H9 (cell line): ENCODE measurements around the gene HORMAD2. TPM values are rescaled to one million over a fixed set of nuclear protein-coding genes. Genes with fewer than 3 reads are reported as not detected.

Source experiments
- DNase-seq: peaks from one replicate; pipeline ENCODE4 v3.0.0-alpha.2; 2017
- H2AFZ ChIP-seq: one replicate; pipeline ENCODE4 v1.6.1; 2013; ENCODE audit warnings: mild to moderate bottlenecking, low read length, control low read depth, moderate library complexity
- H2AK5ac ChIP-seq: 2 replicates; pipeline ENCODE4 v1.6.1; 2013; ENCODE audit warnings: low read length, control low read depth, mixed read lengths; ENCODE audit not compliant: insufficient read length
- H2BK120ac ChIP-seq: one replicate; pipeline ENCODE4 v1.6.1; 2013; ENCODE audit warnings: low read depth, mild to moderate bottlenecking, low read length, control low read depth, inconsistent platforms; ENCODE audit not compliant: poor library complexity, severe bottlenecking
- H2BK12ac ChIP-seq: 2 replicates; pipeline ENCODE4 v1.6.1; 2013; ENCODE audit warnings: low read length, control low read depth, mixed read lengths, low read depth; ENCODE audit not compliant: insufficient read length
- H2BK15ac ChIP-seq: 2 replicates; pipeline ENCODE4 v1.6.1; 2013; ENCODE audit warnings: low read depth, low read length, control low read depth
- H2BK20ac ChIP-seq: one replicate; pipeline ENCODE4 v1.6.1; 2013; ENCODE audit warnings: low read depth, mild to moderate bottlenecking, low read length, control low read depth, inconsistent platforms; ENCODE audit not compliant: poor library complexity, severe bottlenecking
- H2BK5ac ChIP-seq: 2 replicates; pipeline ENCODE4 v1.6.1; 2013; ENCODE audit warnings: low read length, control low read depth, mixed read lengths; ENCODE audit not compliant: insufficient read length
- H3K14ac ChIP-seq: 2 replicates; pipeline ENCODE4 v1.6.1; 2013; ENCODE audit warnings: low read length, control low read depth; ENCODE audit not compliant: insufficient read depth
- H3K18ac ChIP-seq: 2 replicates; pipeline ENCODE4 v1.6.1; 2013; ENCODE audit warnings: low read depth, mild to moderate bottlenecking, mixed read lengths, low read length, control low read depth; ENCODE audit not compliant: insufficient read length
- H3K23ac ChIP-seq: 2 replicates; pipeline ENCODE4 v1.6.1; 2013; ENCODE audit warnings: low read length, control low read depth, mixed read lengths, low read depth; ENCODE audit not compliant: insufficient read length
- H3K23me2 ChIP-seq: 2 replicates; pipeline ENCODE4 v1.6.1; 2013; ENCODE audit warnings: low read depth, mild to moderate bottlenecking, mixed read lengths, low read length, control low read depth; ENCODE audit not compliant: insufficient read length, poor library complexity, severe bottlenecking
- H3K27ac ChIP-seq: 2 replicates; pipeline ENCODE4 v1.5.1; 2013; ENCODE audit warnings: low read length, control low read depth, mixed read lengths, low read depth; ENCODE audit not compliant: insufficient read length
- H3K27me3 ChIP-seq: 2 replicates; pipeline ENCODE4 v1.6.1; 2013; ENCODE audit warnings: low read length, control low read depth, inconsistent platforms; ENCODE audit not compliant: insufficient read depth
- H3K4ac ChIP-seq: 2 replicates; pipeline ENCODE4 v1.6.1; 2013; ENCODE audit warnings: low read depth, mild to moderate bottlenecking, control low read depth, inconsistent platforms, low read length, moderate library complexity
- H3K4me1 ChIP-seq: 2 replicates; pipeline ENCODE4 v1.6.1; 2013; ENCODE audit warnings: low read length, control low read depth, inconsistent platforms; ENCODE audit not compliant: insufficient read depth
- H3K4me2 ChIP-seq: 2 replicates; pipeline ENCODE4 v1.6.1; 2013; ENCODE audit warnings: low read length, control low read depth, mixed read lengths; ENCODE audit not compliant: insufficient read length, insufficient read depth
- H3K56ac ChIP-seq: 2 replicates; pipeline ENCODE4 v1.6.1; 2013; ENCODE audit warnings: low read depth, mild to moderate bottlenecking, mixed read lengths, low read length, control low read depth; ENCODE audit not compliant: insufficient read length
- H3K79me1 ChIP-seq: 2 replicates; pipeline ENCODE4 v1.6.1; 2013; ENCODE audit warnings: low read depth, mild to moderate bottlenecking, moderate library complexity, low read length, control low read depth, inconsistent platforms; ENCODE audit not compliant: insufficient read depth, poor library complexity, severe bottlenecking
- H3K79me2 ChIP-seq: 2 replicates; pipeline ENCODE4 v1.6.1; 2013; ENCODE audit warnings: low read length, control low read depth, inconsistent platforms; ENCODE audit not compliant: insufficient read depth
- H3K9ac ChIP-seq: 2 replicates; pipeline ENCODE4 v1.6.1; 2013; ENCODE audit warnings: low read length, control low read depth, mixed read lengths; ENCODE audit not compliant: insufficient read length; ENCODE audit errors: extremely low read depth
- H3K9me3 ChIP-seq: one replicate; pipeline ENCODE4 v1.6.1; 2013; ENCODE audit warnings: low read depth, low read length, inconsistent platforms; ENCODE audit not compliant: control insufficient read depth
- H3T11ph ChIP-seq: one replicate; pipeline ENCODE4 v1.6.1; 2013; ENCODE audit warnings: mild to moderate bottlenecking, low read length, control low read depth, inconsistent platforms
- H4K20me1 ChIP-seq: one replicate; pipeline ENCODE4 v1.6.1; 2013; ENCODE audit not compliant: control insufficient read depth, insufficient read length, insufficient read depth
- H4K5ac ChIP-seq: 2 replicates; pipeline ENCODE4 v1.6.1; 2013; ENCODE audit warnings: low read depth, mild to moderate bottlenecking, mixed read lengths, low read length, control low read depth; ENCODE audit not compliant: insufficient read length
- H4K8ac ChIP-seq: replicated peaks from 2 replicates; pipeline ENCODE4 v1.6.1; 2013; ENCODE audit warnings: low read length, control low read depth, mixed read lengths, low read depth; ENCODE audit not compliant: insufficient read length
- H4K91ac ChIP-seq: 2 replicates; pipeline ENCODE4 v1.6.1; 2013; ENCODE audit warnings: low read depth, mild to moderate bottlenecking, moderate library complexity, mixed read lengths, low read length, control low read depth; ENCODE audit not compliant: insufficient read length
- H3K27ac Mint-ChIP-seq, 3 experiments: 2 replicates in 2 of 3; 3 replicates in 1 of 3; pipeline ENCODE4 v1.8.0; 2020 to 2021; ENCODE audit warnings: mixed read lengths in 3 of 3, mild to moderate bottlenecking in 1 of 3, moderate library complexity in 1 of 3
- H3K27me3 Mint-ChIP-seq: 2 replicates; pipeline ENCODE4 v1.8.0; 2021; ENCODE audit warnings: low read depth, mild to moderate bottlenecking, moderate library complexity, mixed read lengths
- H3K36me3 Mint-ChIP-seq, 3 experiments: 2 replicates in 2 of 3; 3 replicates in 1 of 3; pipeline ENCODE4 v1.8.0; 2020 to 2021; ENCODE audit warnings: low read depth in 3 of 3, mixed read lengths in 3 of 3; ENCODE audit not compliant: insufficient read depth in 1 of 3
- H3K4me1 Mint-ChIP-seq, 2 experiments: 2 replicates each; pipeline ENCODE4 v1.8.0; 2020; ENCODE audit warnings: mixed read lengths in 2 of 2
- H3K4me3 Mint-ChIP-seq, 2 experiments: 2 replicates in 1 of 2; 3 replicates in 1 of 2; pipeline ENCODE4 v1.8.0; 2020 to 2021; ENCODE audit warnings: mild to moderate bottlenecking in 2 of 2, mixed read lengths in 2 of 2, moderate library complexity in 1 of 2
- H3K9me3 Mint-ChIP-seq, 2 experiments: 2 replicates in 1 of 2; 3 replicates in 1 of 2; pipeline ENCODE4 v1.8.0; 2020; ENCODE audit warnings: mild to moderate bottlenecking in 2 of 2, mixed read lengths in 2 of 2, moderate library complexity in 1 of 2
- WGBS: extraction: QIAGEN DNeasy Blood & Tissue Kit; methylation state at CpG from one replicate; pipeline ENCODE4 v1.1.7; 2013; ENCODE audit warnings: missing lambda C conversion rate, low lambda C conversion rate, mixed read lengths; ENCODE audit not compliant: insufficient read length; ENCODE audit errors: extremely low coverage; 5-methylcytosine and 5-hydroxymethylcytosine counted together
- total RNA-seq: library from RNA; stranded (reverse); gene quantifications from 2 replicates; pipeline ENCODE4 v1.2.1, GENCODE V29; 2021
- TF ChIP-seq, protein P1 (sequence below): fragments of 200-600 bp; sonication (generic); conservative IDR thresholded peaks from 3 replicates; pipeline ENCODE4 v1.8.0; 2021; ENCODE audit warnings: antibody characterized with exemption, mild to moderate bottlenecking

HORMAD2 gene
- total RNA-seq, 1 experiment from 2014 or later = not detected

DNA sequence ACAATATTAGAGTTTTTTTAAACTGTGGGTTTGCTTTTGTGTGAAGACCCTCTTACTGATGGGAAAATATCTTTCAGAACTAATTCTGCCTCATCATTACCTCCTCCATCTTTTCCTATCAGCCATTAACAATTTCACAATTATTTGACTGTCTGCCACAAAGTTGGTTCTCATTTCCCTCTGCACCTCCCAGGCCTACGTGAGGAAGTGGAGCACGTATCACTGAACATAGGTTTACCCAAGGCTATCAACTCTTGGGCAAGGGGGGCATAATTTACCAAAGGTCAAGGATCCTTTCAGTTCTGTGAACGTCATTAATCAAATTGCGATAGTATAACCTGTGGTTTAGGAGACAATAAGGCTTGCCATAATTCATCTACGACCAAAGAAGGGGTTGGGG, 106.2 kb downstream of the HORMAD2 start:
- Histone ChIP-seq H3K23me2 (no peaks in the 10 kb centered on the region), H4K91ac (no peak overlapping the region), H3K79me2 (no peaks in the 10 kb centered on the region), H3K4me2 (no peak overlapping the region), H2BK20ac (no peak overlapping the region), H2BK15ac (no peak overlapping the region), H3K23ac (no peak overlapping the region), H3K27ac (no peak overlapping the region), H3K4ac (no peak overlapping the region), H3T11ph (no peak overlapping the region), H3K4me1 (peaks cover 2% of the 10 kb centered on the region; the same call in 1 of the 2 replicates), H2AFZ (no peak overlapping the region), H2AK5ac (no peak overlapping the region), H3K14ac (no peak overlapping the region), H3K79me1 (no peaks in the 10 kb centered on the region), H4K5ac (no peak overlapping the region), H2BK5ac (no peak overlapping the region), H3K27me3 (no peaks in the 10 kb centered on the region), H2BK120ac (no peak overlapping the region), H2BK12ac (no peak overlapping the region), H3K56ac (no peak overlapping the region), H3K9ac (no peak overlapping the region), H3K18ac (no peak overlapping the region), H4K20me1 (no peaks in the 10 kb centered on the region), H4K8ac (no peak overlapping the region), H3K9me3 (no peaks in the 10 kb centered on the region)
- TF ChIP-seq, protein P1, sequence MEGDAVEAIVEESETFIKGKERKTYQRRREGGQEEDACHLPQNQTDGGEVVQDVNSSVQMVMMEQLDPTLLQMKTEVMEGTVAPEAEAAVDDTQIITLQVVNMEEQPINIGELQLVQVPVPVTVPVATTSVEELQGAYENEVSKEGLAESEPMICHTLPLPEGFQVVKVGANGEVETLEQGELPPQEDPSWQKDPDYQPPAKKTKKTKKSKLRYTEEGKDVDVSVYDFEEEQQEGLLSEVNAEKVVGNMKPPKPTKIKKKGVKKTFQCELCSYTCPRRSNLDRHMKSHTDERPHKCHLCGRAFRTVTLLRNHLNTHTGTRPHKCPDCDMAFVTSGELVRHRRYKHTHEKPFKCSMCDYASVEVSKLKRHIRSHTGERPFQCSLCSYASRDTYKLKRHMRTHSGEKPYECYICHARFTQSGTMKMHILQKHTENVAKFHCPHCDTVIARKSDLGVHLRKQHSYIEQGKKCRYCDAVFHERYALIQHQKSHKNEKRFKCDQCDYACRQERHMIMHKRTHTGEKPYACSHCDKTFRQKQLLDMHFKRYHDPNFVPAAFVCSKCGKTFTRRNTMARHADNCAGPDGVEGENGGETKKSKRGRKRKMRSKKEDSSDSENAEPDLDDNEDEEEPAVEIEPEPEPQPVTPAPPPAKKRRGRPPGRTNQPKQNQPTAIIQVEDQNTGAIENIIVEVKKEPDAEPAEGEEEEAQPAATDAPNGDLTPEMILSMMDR = no peak
- no peak overlapping the region for H3K27ac Mint-ChIP-seq
- no peaks in the 10 kb centered on the region for H3K36me3 Mint-ChIP-seq
- H3K9me3 Mint-ChIP-seq = no peaks in the 10 kb centered on the region
- H3K4me3 Mint-ChIP-seq = no peak overlapping the region
- no CpG with 5 or more reads among the region's 5 CpGs for WGBS
- peaks cover 1% of the 10 kb centered on the region; the same call in 1 of the 2 replicates for H3K27me3 Mint-ChIP-seq
- H3K4me1 Mint-ChIP-seq = peaks cover 17 to 26% of the 10 kb centered on the region in 2 experiments
- DNase-seq = no peak
